DND-41 (cell line): ENCODE results near the gene LAMB3.

ENCODE experiments used
- EZH2 ChIP-seq: IDR thresholded peaks from 3 replicates; pipeline ENCODE4 v1.6.1; 2012; ENCODE audit warnings: borderline replicate concordance, low read depth, mild to moderate bottlenecking, moderate library complexity, low read length, inconsistent platforms; ENCODE audit not compliant: severe bottlenecking
- TF ChIP-seq, protein P1 (sequence below): IDR thresholded peaks from 2 replicates; pipeline ENCODE4 v1.5.1; 2012; ENCODE audit warnings: borderline replicate concordance, low read length, moderate library complexity, mild to moderate bottlenecking; ENCODE audit not compliant: poor library complexity, severe bottlenecking; ENCODE audit errors: extremely low read depth

DNA sequence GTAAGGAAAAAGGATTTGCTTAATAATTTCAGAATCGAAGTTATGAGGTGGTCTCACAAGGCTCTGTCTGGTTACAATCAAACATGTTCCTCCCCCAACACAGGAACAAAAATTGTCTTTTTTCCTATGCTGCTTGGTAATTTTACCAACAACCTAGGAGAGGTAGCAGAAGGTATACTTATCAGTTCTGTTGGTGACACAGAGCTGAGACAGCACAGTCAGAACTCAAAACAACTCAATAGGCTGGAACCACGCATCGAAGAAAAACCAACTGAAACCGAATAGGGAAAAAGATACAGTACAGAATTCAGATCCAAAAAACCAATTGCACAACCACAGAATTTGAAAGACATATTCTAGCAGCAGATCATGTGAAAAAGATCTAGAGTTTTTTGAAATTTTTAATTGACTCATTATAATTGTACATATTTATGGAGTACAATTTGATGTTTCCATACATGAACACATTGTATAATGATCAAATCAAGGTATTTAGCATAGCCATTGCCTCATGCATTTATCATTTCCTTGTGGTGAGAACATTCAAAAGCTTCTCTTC lies 26.8 kb upstream of the LAMB3 start:
- TF ChIP-seq, protein P1, sequence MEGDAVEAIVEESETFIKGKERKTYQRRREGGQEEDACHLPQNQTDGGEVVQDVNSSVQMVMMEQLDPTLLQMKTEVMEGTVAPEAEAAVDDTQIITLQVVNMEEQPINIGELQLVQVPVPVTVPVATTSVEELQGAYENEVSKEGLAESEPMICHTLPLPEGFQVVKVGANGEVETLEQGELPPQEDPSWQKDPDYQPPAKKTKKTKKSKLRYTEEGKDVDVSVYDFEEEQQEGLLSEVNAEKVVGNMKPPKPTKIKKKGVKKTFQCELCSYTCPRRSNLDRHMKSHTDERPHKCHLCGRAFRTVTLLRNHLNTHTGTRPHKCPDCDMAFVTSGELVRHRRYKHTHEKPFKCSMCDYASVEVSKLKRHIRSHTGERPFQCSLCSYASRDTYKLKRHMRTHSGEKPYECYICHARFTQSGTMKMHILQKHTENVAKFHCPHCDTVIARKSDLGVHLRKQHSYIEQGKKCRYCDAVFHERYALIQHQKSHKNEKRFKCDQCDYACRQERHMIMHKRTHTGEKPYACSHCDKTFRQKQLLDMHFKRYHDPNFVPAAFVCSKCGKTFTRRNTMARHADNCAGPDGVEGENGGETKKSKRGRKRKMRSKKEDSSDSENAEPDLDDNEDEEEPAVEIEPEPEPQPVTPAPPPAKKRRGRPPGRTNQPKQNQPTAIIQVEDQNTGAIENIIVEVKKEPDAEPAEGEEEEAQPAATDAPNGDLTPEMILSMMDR = no peak
- TF ChIP-seq EZH2 = no peak
